Activated naive CD4-positive, alpha-beta T cell treated with anti-CD3 and anti-CD28 coated beads, Interleukin-2, amount 50 U/mL, for 24 hours (primary cell): Measurements from ENCODE around the gene CR1.
"Not testable (repeated sequence)": the region's sequence is repeated elsewhere in the genome, so short reads cannot be mapped to it uniquely, and the experiment has no call there.

Experiments
- H3K27ac Mint-ChIP-seq: one replicate; pipeline ENCODE4 v1.8.0; 2021; ENCODE audit warnings: mild to moderate bottlenecking, mixed read lengths
- H3K27me3 Mint-ChIP-seq: one replicate; pipeline ENCODE4 v1.8.0; 2021; ENCODE audit warnings: mixed read lengths
- H3K36me3 Mint-ChIP-seq: one replicate; pipeline ENCODE4 v1.8.0; 2021; ENCODE audit warnings: mixed read lengths
- H3K4me1 Mint-ChIP-seq: one replicate; pipeline ENCODE4 v1.8.0; 2021; ENCODE audit warnings: mixed read lengths
- H3K4me3 Mint-ChIP-seq: one replicate; pipeline ENCODE4 v1.8.0; 2021; ENCODE audit warnings: mild to moderate bottlenecking, mixed read lengths
- H3K9me3 Mint-ChIP-seq: one replicate; pipeline ENCODE4 v1.8.0; 2021; ENCODE audit warnings: mixed read lengths

CR1 gene

DNA sequence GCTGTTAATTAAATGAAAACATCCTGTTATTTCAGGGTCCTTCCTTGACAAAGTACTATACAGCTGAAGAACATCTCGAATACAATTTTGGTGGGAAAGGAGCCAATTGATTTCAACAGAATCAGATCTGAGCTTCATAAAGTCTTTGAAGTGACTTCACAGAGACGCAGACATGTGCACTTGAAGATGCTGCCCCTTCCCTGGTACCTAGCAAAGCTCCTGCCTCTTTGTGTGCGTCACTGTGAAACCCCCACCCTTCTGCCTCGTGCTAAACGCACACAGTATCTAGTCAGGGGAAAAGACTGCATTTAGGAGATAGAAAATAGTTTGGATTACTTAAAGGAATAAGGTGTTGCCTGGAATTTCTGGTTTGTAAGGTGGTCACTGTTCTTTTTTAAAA, 143.4 kb downstream of the CR1 start:
- H3K27me3 Mint-ChIP-seq = peaks cover 25% of the 10 kb centered on the region
- not testable (repeated sequence) for H3K36me3 Mint-ChIP-seq, H3K4me3 Mint-ChIP-seq, H3K27ac Mint-ChIP-seq, H3K4me1 Mint-ChIP-seq, H3K9me3 Mint-ChIP-seq

DNA sequence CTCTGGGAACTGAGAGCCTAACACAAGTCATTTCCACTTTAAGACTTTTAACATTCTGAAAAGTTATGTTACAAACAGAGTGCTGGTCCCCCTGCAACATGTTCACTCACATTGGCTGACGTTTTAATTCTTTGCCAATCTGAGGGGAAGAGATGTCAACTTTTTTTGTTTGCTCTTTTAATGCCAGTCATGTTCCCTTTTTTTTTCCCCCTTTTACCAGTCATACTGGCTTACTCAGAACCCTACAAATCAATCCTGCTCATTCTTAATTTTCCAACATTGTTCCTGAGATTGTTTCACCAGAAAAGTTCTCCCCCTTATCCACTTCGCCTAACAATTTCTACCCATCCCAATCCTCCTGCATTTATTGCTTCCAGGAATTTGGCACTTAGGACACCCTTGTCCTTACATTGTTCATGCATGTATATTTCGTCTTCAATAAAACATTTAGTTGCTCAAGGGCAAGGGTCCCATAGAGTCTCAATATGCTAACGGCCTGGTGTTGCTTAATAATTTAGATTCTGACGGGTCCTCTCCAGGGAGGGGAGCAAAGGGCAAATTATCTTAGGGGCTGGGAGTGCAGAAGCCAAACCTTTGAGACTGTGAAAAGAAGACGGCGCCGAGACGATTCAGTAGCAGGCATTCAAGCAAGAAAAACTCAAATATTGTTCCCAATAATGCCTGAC, 148.4 kb downstream of the CR1 start:
- Mint-ChIP-seq H3K27me3 (peaks cover 23% of the 10 kb centered on the region), H3K9me3 (no peaks in the 10 kb centered on the region), H3K4me1 (peaks cover 7% of the 10 kb centered on the region), H3K27ac (no peak overlapping the region), H3K36me3 (no peaks in the 10 kb centered on the region), H3K4me3 (peak overlapping the region; percentile 75)

DNA sequence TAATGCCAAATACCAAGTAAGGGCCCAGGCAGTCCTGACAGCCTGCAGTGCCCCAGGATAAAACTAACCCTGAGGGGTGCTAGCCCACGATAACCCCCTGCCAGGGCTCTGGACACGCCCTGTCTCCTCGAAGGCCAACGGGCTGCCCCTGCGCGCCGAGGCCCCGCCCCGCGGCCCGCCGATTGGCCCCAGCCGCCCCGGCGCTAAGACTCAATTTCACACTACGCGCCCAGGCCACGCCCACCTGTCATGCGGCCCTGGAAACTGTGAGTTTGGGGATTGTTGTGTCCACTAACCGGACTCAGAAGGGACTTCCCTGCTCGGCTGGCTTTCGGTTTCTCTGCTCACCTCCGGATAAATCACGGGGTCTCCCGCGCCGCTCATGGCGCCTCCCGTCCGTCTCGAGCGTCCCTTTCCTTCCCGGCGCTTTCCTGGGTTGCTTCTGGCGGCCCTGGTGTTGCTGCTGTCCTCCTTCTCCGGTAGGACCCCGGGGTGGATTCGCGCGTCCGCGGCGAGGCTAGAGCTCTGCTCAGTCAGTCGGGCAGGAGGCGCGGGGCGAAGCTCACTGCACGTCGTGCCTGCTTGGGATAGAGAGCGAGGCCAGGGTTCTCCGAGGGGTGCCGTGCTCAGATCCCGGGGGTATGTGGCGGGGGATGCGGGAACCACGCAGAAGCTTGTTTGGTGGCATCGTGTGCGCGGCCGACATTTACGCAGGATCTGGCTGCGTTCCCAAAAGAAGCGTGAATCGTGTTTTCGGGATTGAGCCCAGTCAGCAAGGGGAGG, 149.1 kb downstream of the CR1 start, which contains the start of gene CR1L:
CR1L (plus strand) TSS at position 282 of the 783 bp plus-strand sequence; CDS start at position 383, 101 bp downstream.
- H3K27ac Mint-ChIP-seq = no peak within 1 kb of the TSS
- H3K27me3 Mint-ChIP-seq = peaks cover 18% of the 10 kb centered on the region
- H3K4me1 Mint-ChIP-seq = peaks cover 7% of the 10 kb centered on the region
- H3K36me3 Mint-ChIP-seq = no peaks in the 10 kb centered on the region
- H3K4me3 Mint-ChIP-seq = peak within 1 kb of the TSS; percentile 75
- no peaks in the 10 kb centered on the region for H3K9me3 Mint-ChIP-seq

- peaks cover 7% of the 10 kb centered on the region for H3K4me1 Mint-ChIP-seq
- peak overlapping the region; percentile 75 for H3K4me3 Mint-ChIP-seq
- no peaks in the 10 kb centered on the region for H3K9me3 Mint-ChIP-seq
- no peaks in the 10 kb centered on the region for H3K36me3 Mint-ChIP-seq
- H3K27me3 Mint-ChIP-seq = peaks cover 17% of the 10 kb centered on the region
- no peak overlapping the region for H3K27ac Mint-ChIP-seq
Observed at GRCh38 chr1:207645635-207646081, 149.7 kb downstream of the CR1 start.

GRCh38 chr1:207646171-207646570, 150.2 kb downstream of the CR1 start:
- Mint-ChIP-seq H3K9me3 (no peaks in the 10 kb centered on the region), H3K36me3 (no peaks in the 10 kb centered on the region), H3K4me1 (peaks cover 7% of the 10 kb centered on the region), H3K27me3 (peaks cover 15% of the 10 kb centered on the region), H3K27ac (no peak overlapping the region), H3K4me3 (peak overlapping the region; percentile 38)

- Mint-ChIP-seq H3K9me3 (no peaks in the 10 kb centered on the region), H3K36me3 (no peaks in the 10 kb centered on the region), H3K4me1 (peaks cover 7% of the 10 kb centered on the region), H3K27me3 (peaks cover 15% of the 10 kb centered on the region), H3K4me3 (no peak overlapping the region), H3K27ac (no peak overlapping the region)
Observed at GRCh38 chr1:207646944-207647579, 151.1 kb downstream of the CR1 start.

DNA sequence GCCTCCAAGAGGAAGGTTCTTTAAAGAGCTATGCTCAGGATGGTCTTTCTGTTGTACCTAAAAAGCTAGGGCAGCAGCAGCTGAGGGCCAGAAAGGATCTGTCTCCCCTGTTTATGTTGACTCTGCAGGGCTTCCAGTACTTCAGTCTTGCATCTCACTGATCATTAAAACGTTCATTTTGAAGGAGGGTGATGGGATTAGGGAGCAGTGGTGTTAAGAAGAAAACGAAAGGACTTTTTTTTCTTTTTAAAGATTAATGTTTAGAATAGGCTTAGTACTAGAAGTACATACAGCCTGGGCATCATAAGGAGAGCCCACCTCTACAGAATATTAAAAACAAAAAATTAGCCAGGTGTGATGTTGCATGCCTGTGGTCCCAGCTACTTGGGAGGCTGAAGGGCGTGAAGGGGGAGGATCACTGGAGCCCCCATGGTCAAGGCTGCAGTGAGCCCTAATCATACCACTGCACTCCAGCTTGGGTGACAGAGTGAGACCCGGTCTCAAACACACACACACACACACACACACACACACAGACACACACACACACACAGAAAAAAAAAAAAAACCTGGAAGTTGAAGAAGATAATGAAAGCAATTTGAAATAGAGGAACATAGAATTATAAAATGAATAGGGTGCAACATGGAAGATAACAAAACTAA, 151.8 kb downstream of the CR1 start:
- peaks cover 8% of the 10 kb centered on the region for H3K27me3 Mint-ChIP-seq
- H3K4me3 Mint-ChIP-seq = no peak overlapping the region
- H3K4me1 Mint-ChIP-seq = peaks cover 7% of the 10 kb centered on the region
- no peak overlapping the region for H3K27ac Mint-ChIP-seq
- H3K36me3 Mint-ChIP-seq = no peaks in the 10 kb centered on the region
- no peaks in the 10 kb centered on the region for H3K9me3 Mint-ChIP-seq

DNA sequence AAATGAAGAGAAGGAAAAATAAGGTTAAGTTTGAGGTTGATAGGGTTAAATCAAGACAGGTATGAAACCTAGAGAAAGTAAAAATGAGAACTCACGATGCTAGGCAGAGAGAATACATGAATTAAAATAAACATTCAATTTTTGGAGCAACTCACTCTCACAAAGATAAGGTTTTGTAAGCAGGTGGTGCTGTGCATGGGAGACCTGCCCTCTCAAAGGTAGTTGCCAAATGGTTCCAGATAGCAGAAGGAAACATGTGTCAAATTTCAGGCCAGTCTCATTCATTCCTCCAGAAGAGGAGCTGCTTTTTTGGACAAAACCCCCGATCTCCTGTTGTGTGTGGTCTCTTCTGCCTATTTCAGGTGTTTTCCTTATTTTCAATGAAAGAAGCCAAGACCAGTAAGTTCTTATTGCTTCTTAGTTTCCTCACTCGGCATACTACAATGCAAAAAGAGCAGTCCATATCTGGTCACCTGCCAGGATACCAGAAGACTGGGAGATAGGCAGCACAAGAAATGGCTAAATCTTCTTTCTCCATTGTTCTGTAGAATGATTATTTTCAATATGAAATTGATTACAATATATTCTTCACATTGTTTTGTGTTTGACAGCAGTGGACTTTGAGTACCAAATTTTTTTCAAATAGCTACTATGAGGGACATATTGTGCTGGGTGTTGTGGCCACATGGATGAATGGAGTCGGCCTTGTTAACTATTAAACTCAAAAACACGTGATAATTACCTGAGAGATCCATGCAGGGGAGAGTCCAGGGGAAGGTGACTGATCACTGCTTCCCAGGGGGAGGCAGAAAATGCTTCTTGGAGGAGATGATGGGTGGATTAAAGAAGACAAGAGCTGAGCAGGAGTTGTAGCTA, 152.6 kb downstream of the CR1 start:
- H3K9me3 Mint-ChIP-seq = no peaks in the 10 kb centered on the region
- H3K27me3 Mint-ChIP-seq = peaks cover 7% of the 10 kb centered on the region
- peaks cover 7% of the 10 kb centered on the region for H3K4me1 Mint-ChIP-seq
- no peaks in the 10 kb centered on the region for H3K36me3 Mint-ChIP-seq
- no peak overlapping the region for H3K4me3 Mint-ChIP-seq
- no peak overlapping the region for H3K27ac Mint-ChIP-seq

- Mint-ChIP-seq H3K27me3 (peaks cover 6% of the 10 kb centered on the region), H3K27ac (no peak overlapping the region), H3K36me3 (no peaks in the 10 kb centered on the region), H3K9me3 (no peaks in the 10 kb centered on the region), H3K4me1 (peaks cover 3% of the 10 kb centered on the region), H3K4me3 (no peak overlapping the region)
Observed at GRCh38 chr1:207649210-207649753, 153.3 kb downstream of the CR1 start.

- Mint-ChIP-seq H3K27me3 (peaks cover 3% of the 10 kb centered on the region), H3K4me1 (no peaks in the 10 kb centered on the region), H3K27ac (no peak overlapping the region), H3K9me3 (no peaks in the 10 kb centered on the region), H3K36me3 (no peaks in the 10 kb centered on the region), H3K4me3 (no peak overlapping the region)
Observed at GRCh38 chr1:207649865-207650580, 154.1 kb downstream of the CR1 start.

- Mint-ChIP-seq H3K27me3 (peaks cover 3% of the 10 kb centered on the region), H3K9me3 (no peaks in the 10 kb centered on the region), H3K36me3 (no peaks in the 10 kb centered on the region), H3K27ac (no peak overlapping the region), H3K4me3 (no peak overlapping the region), H3K4me1 (no peaks in the 10 kb centered on the region)
Observed at GRCh38 chr1:207651583-207651982, 155.6 kb downstream of the CR1 start.

GRCh38 chr1:207654320-207654719, 158.4 kb downstream of the CR1 start:
- no peak overlapping the region for H3K4me3 Mint-ChIP-seq

GRCh38 chr1:207658408-207658807, 162.5 kb downstream of the CR1 start:
- no peak overlapping the region for H3K27ac Mint-ChIP-seq
- H3K27me3 Mint-ChIP-seq = peaks cover 2% of the 10 kb centered on the region
- H3K36me3 Mint-ChIP-seq = peaks cover 1% of the 10 kb centered on the region
- no peaks in the 10 kb centered on the region for H3K4me1 Mint-ChIP-seq
- no peak overlapping the region for H3K4me3 Mint-ChIP-seq
- H3K9me3 Mint-ChIP-seq = no peaks in the 10 kb centered on the region

More at GRCh38 chr1:207654320-207654719, 158.4 kb downstream of the CR1 start:
- H3K27me3 Mint-ChIP-seq = no peaks in the 10 kb centered on the region
- no peak overlapping the region for H3K27ac Mint-ChIP-seq
- no peaks in the 10 kb centered on the region for H3K4me1 Mint-ChIP-seq
- H3K9me3 Mint-ChIP-seq = no peaks in the 10 kb centered on the region
- H3K36me3 Mint-ChIP-seq = no peaks in the 10 kb centered on the region

DNA sequence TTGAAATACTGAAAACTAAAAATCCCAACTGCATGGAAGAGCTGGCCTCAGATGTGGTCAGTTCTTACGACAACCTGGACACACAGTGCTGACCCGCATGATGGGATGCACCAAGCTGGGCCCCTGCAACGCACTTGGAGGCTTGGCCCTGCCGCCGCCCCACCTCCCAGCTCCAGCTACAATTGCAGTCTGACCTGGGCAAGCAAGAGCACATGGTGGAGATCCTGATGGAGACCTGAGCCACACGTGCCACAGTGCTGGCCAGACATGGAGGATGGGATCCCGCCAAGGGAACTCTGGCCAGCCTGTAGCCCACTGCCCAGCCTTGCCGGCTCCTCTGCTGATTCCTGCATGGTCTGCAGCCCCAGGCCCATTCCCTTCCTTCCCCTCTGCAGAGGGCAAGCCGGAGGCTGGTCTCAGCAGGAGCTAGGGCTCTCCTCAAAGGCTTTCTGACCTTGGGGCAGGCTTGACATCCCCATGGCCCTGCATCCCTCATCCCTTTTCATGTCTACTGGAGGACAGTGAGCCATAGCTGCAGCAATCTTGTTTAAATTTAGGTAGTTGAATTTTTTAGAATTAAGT, 163.0 kb downstream of the CR1 start:
- peaks cover 6% of the 10 kb centered on the region for H3K27me3 Mint-ChIP-seq
- no peaks in the 10 kb centered on the region for H3K9me3 Mint-ChIP-seq
- H3K4me3 Mint-ChIP-seq = no peak overlapping the region
- peaks cover 1% of the 10 kb centered on the region for H3K36me3 Mint-ChIP-seq
- H3K4me1 Mint-ChIP-seq = no peaks in the 10 kb centered on the region
- H3K27ac Mint-ChIP-seq = no peak overlapping the region
